Measurements from ENCODE around the gene PRR7. TPM values are rescaled to one million over a fixed set of nuclear protein-coding genes. Genes with fewer than 3 reads are reported as not detected.

PRR7 gene
- total and polyA plus RNA-seq, 2 of the 13 experiments (the other 11 are each of a cell fraction or from before 2014, with no cell fraction given), result 4.8 to 5.0 TPM

- TF ChIP-seq REST (IDR thresholded peaks at IDR 0.05; ENCODE audit: borderline replicate concordance in 1 of 2, low read depth in 1 of 2, low read length in 2 of 2), result no peak; a peak in 1 of 4 replicates
- TF ChIP-seq JUN (CRISPR knock-in tag; IDR thresholded peaks at IDR 0.05), result no peak
- no peak for TF ChIP-seq ZNF24 (IDR thresholded peaks at IDR 0.05)
- TF ChIP-seq ZNF12 (CRISPR knock-in tag; IDR thresholded peaks at IDR 0.05), result peak; percentile 60; the same call in 1 of the 2 replicates
- no peak for TF ChIP-seq ASH2L (IDR thresholded peaks at IDR 0.05; ENCODE audit: insufficient read length, low read depth, low read length)
- no peak for TF ChIP-seq ZFP62 (CRISPR knock-in tag; IDR thresholded peaks at IDR 0.05)
- TF ChIP-seq RFX3 (CRISPR knock-in tag; IDR thresholded peaks at IDR 0.05), result no peak
- TF ChIP-seq MIER2 (CRISPR knock-in tag; IDR thresholded peaks at IDR 0.05), result no peak
- peak; percentile 81; the same call in 1 of the 2 replicates for TF ChIP-seq CCDC6 (CRISPR knock-in tag; IDR thresholded peaks at IDR 0.05)
- peak; percentile 51; the same call in 1 of the 2 replicates for TF ChIP-seq SNAPC2 (CRISPR knock-in tag; IDR thresholded peaks at IDR 0.05)
- no peak for TF ChIP-seq SYNCRIP (IDR thresholded peaks at IDR 0.05; ENCODE audit: insufficient read depth, low read depth, low read length)
- TF ChIP-seq BCL6 (CRISPR knock-in tag; IDR thresholded peaks at IDR 0.05), result no peak
- peak; percentile 47; the same call in 1 of the 2 replicates for TF ChIP-seq MTF2 (CRISPR knock-in tag; IDR thresholded peaks at IDR 0.05; ENCODE audit: borderline replicate concordance)
- no peak for TF ChIP-seq ZNF317 (CRISPR knock-in tag; IDR thresholded peaks at IDR 0.05)
- 0 out of 2 replicates have a peak, but pooled peaks have one; percentile 20 for TF ChIP-seq SMAD3 (CRISPR knock-in tag; IDR thresholded peaks at IDR 0.05)
- no peak for TF ChIP-seq ZNF414 (CRISPR knock-in tag; IDR thresholded peaks at IDR 0.05)
- no peak for TF ChIP-seq MED13 (CRISPR knock-in tag; IDR thresholded peaks at IDR 0.05)
- TF ChIP-seq NFRKB (IDR thresholded peaks at IDR 0.05), result no peak
- no peak for TF ChIP-seq NONO (IDR thresholded peaks at IDR 0.05)
- peak; percentile 41; the same call in 1 of the 2 replicates for TF ChIP-seq NONO (CRISPR knock-in tag; conservative IDR thresholded peaks at IDR 0.05)
- no peak for TF ChIP-seq ZC3H13 (CRISPR knock-in tag; IDR thresholded peaks at IDR 0.05)
- no peak; the same call in 1 of the 2 replicates for TF ChIP-seq NCOR1 (IDR thresholded peaks at IDR 0.05; ENCODE audit: borderline replicate concordance, low read length)
- no peak for TF ChIP-seq NR2F6 (IDR thresholded peaks at IDR 0.05)
- TF ChIP-seq NR2F6 (CRISPR knock-in tag; IDR thresholded peaks at IDR 0.05), result peak; percentile 10; the same call in 1 of the 2 replicates
- TF ChIP-seq ZNF362 (CRISPR knock-in tag; IDR thresholded peaks at IDR 0.05; ENCODE audit: borderline replicate concordance), result no peak
- no peak for TF ChIP-seq ZNF576 (CRISPR knock-in tag; IDR thresholded peaks at IDR 0.05)
Observed at GRCh38 chr5:177497292-177498012, 50.8 kb downstream of the PRR7 start, which contains the start of gene PDLIM7 (continued).

Measured in HepG2 (cell line).